Osteoblast (primary cell): ENCODE measurements around the gene AMOTL2. TPM values are rescaled to one million over a fixed set of nuclear protein-coding genes. Genes with fewer than 3 reads are reported as not detected.

ENCODE experiments used
- DNase-seq: peaks from one replicate; pipeline ENCODE4 v3.0.0; 2011; ENCODE audit warnings: low spot score, mixed read lengths; ENCODE audit not compliant: insufficient read length; ENCODE audit errors: missing footprints
- H2AFZ ChIP-seq: 2 replicates; pipeline ENCODE4 v1.6.0; 2011; ENCODE audit warnings: mild to moderate bottlenecking, low read length
- H3K27ac ChIP-seq: 2 replicates; pipeline ENCODE4 v1.5.1; 2011; ENCODE audit warnings: mild to moderate bottlenecking, low read depth, low read length, moderate library complexity
- H3K27me3 ChIP-seq: 2 replicates; pipeline ENCODE4 v1.6.0; 2012; ENCODE audit warnings: mild to moderate bottlenecking, control low read depth, inconsistent platforms, low read length, moderate library complexity; ENCODE audit not compliant: insufficient read depth
- H3K36me3 ChIP-seq: 2 replicates; pipeline ENCODE4 v1.5.1; 2011; ENCODE audit warnings: mild to moderate bottlenecking, low read length, control low read depth, moderate library complexity; ENCODE audit not compliant: insufficient read depth
- H3K4me1 ChIP-seq: 2 replicates; pipeline ENCODE4 v1.5.1; 2011; ENCODE audit warnings: mild to moderate bottlenecking, low read length, control low read depth, moderate library complexity; ENCODE audit not compliant: insufficient read depth
- H3K4me2 ChIP-seq: 2 replicates; pipeline ENCODE4 v1.6.0; 2011; ENCODE audit warnings: mild to moderate bottlenecking, low read length; ENCODE audit not compliant: insufficient read depth
- H3K4me3 ChIP-seq: fragments of 200-600 bp; sonication (generic); 3 replicates; pipeline ENCODE4 v1.5.1; 2012; ENCODE audit warnings: mild to moderate bottlenecking, low read length, inconsistent platforms; ENCODE audit not compliant: insufficient read depth
- H3K79me2 ChIP-seq: 2 replicates; pipeline ENCODE4 v1.6.0; 2012; ENCODE audit warnings: mild to moderate bottlenecking, low read length, control low read depth, inconsistent platforms; ENCODE audit not compliant: insufficient read depth
- H3K9me3 ChIP-seq: 2 replicates; pipeline ENCODE4 v1.5.1; 2011; ENCODE audit warnings: low read depth, low read length, control low read depth
- H4K20me1 ChIP-seq: 2 replicates; pipeline ENCODE4 v1.6.0; 2012; ENCODE audit warnings: mild to moderate bottlenecking, low read length, control low read depth; ENCODE audit not compliant: insufficient read depth
- total RNA-seq: library from RNA; depleted of rRNA; stranded (reverse); fragments of >200 nt; gene quantifications from 2 replicates; pipeline ENCODE4 v1.2.3, GENCODE V29; 2012
- TF ChIP-seq, protein P1 (sequence below): IDR thresholded peaks from 2 replicates; pipeline ENCODE4 v1.5.1; 2011; ENCODE audit warnings: mild to moderate bottlenecking, low read depth, low read length, moderate library complexity; ENCODE audit errors: extremely low read depth

The AMOTL2 gene
- total RNA-seq, 1 donor = 300 TPM

DNA sequence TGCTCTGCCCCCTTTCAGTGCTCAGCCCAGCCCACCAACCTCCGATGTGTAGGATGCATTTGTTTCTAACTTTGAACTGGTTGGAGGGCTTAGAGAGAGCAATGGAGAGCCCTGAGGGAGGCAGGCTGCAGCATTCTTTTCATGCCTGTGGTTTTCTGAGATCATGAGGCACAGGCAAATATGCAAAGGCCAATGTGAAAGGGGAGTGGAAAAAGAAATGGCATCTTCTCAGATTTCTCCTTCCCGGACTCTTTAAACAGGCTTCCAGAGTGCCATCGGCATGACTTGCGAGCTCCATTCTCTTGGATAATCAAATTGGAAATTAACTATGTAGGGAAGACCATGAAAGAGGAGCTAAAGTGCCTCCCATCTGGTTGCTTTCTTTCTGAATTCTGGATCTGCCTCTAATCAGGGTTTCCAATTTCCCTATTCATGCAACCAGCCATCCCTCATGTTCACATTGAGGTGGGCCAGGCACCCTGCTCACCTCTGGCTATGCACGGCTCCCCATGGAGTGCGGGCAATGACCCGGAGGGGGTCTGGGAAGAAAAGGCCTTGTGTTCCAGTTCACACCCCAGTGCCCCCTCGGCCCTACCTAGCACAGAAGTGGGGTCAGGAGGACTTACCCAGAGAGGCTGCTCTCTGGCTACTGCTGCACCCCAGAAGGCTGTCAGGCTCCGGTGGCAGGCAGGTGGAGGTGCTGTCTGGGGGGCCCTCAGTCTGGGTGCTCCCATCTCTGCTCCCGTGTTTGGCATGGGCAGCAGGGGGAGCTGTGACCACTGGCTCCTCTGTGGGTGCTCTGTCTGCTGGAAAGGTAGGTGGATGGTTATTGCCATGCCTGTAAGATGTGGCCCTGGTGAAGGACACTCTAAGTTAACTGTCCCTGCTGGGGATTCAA, 16.1 kb downstream of the AMOTL2 start:
- Histone ChIP-seq H3K27me3 (no peaks in the 10 kb centered on the region), H3K79me2 (peaks cover 44% of the 10 kb centered on the region), H3K4me2 (peak overlapping the region; percentile 53), H3K36me3 (peaks cover 94% of the 10 kb centered on the region), H4K20me1 (peaks cover 43% of the 10 kb centered on the region), H3K27ac (peak overlapping the region; percentile 93), H3K4me3 (peak overlapping the region; percentile 6), H3K4me1 (peaks cover 82% of the 10 kb centered on the region), H2AFZ (no peak overlapping the region), H3K9me3 (no peaks in the 10 kb centered on the region)
- DNase-seq = peak; percentile 97
- TF ChIP-seq, protein P1, sequence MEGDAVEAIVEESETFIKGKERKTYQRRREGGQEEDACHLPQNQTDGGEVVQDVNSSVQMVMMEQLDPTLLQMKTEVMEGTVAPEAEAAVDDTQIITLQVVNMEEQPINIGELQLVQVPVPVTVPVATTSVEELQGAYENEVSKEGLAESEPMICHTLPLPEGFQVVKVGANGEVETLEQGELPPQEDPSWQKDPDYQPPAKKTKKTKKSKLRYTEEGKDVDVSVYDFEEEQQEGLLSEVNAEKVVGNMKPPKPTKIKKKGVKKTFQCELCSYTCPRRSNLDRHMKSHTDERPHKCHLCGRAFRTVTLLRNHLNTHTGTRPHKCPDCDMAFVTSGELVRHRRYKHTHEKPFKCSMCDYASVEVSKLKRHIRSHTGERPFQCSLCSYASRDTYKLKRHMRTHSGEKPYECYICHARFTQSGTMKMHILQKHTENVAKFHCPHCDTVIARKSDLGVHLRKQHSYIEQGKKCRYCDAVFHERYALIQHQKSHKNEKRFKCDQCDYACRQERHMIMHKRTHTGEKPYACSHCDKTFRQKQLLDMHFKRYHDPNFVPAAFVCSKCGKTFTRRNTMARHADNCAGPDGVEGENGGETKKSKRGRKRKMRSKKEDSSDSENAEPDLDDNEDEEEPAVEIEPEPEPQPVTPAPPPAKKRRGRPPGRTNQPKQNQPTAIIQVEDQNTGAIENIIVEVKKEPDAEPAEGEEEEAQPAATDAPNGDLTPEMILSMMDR = peak; percentile 53

DNA sequence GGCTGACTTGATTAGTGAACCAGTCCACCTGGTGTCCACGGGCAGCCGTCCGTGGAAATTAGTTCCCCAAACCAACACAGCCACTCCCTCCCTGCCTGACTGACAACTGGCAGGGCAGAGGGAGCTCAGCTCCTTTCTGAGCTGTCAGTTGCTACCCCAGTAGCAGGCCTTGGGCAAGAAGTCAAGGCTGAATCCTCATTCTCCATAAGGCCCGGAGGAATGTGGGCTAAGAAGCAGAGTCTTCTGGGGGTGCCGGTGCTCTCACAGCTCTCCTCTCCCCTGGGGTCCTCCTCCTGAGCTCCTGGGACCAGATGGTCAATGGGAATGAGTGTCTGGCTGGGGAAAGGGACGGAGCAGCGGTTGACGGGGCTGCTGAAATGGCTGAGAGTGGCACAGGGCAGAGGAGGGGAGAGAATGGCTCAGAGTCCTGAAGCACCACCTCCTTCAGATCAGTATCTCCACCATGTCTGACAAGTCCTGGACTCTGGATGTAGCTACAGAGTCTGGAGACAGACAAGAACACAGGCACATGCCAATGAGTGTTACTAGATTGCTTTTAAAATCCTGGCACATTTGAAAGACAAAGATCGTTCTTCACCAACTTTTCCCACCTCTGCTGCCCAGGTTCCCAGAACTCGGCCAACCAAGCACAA, 16.9 kb downstream of the AMOTL2 start:
- TF ChIP-seq, protein P1 = no peak

DNA sequence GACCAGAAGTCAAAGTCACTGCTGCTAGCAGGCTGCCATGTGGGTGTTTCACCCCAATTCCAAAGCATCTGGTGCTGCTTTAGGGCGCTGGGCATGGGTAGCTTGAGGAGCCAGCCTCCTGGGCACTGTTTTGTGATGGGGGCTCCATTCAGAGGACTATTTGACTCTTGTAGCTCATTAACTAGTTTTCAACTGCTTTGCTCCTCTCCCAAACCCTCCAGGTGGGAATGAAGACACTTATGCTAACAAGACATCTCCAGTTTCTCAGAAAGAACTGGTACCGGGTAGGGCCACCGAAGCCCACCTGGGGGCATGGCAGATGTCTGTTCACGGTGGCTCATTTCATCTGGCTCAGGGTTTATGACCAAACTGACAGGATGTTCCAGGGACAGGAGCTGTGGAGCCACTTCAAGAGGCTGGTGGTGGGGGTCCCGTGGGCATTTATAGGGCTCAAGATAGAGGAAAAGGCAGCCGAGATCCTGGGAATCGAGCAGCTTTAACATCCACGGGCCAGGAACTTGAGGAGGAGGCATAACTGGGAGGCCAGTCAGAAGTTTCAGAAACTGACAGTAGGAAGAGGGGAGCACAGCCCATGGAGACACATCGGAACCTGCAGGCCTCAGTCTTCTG, 17.7 kb downstream of the AMOTL2 start:
- H2AFZ ChIP-seq = no peak overlapping the region
- peaks cover 34% of the 10 kb centered on the region for H4K20me1 ChIP-seq
- peaks cover 76% of the 10 kb centered on the region for H3K4me1 ChIP-seq
- H3K4me2 ChIP-seq = no peak overlapping the region
- H3K4me3 ChIP-seq = no peak overlapping the region
- peak overlapping the region; percentile 93 for H3K27ac ChIP-seq
- H3K27me3 ChIP-seq = no peaks in the 10 kb centered on the region
- peaks cover 77% of the 10 kb centered on the region for H3K36me3 ChIP-seq
- peak; percentile 23 for DNase-seq
- H3K79me2 ChIP-seq = peaks cover 27% of the 10 kb centered on the region
- H3K9me3 ChIP-seq = no peaks in the 10 kb centered on the region
- TF ChIP-seq, protein P1 = no peak

More for the DNA sequence above, 16.9 kb downstream of the AMOTL2 start:
- peaks cover 86% of the 10 kb centered on the region for H3K36me3 ChIP-seq
- DNase-seq = peak; percentile 58
- peaks cover 82% of the 10 kb centered on the region for H3K4me1 ChIP-seq
- no peaks in the 10 kb centered on the region for H3K27me3 ChIP-seq
- peaks cover 41% of the 10 kb centered on the region for H4K20me1 ChIP-seq
- no peaks in the 10 kb centered on the region for H3K9me3 ChIP-seq
- H2AFZ ChIP-seq = no peak overlapping the region
- peak overlapping the region; percentile 53 for H3K4me2 ChIP-seq
- peaks cover 36% of the 10 kb centered on the region for H3K79me2 ChIP-seq
- H3K27ac ChIP-seq = peak overlapping the region; percentile 93
- H3K4me3 ChIP-seq = peak overlapping the region; percentile 6
